MCF 10A (cell line): ENCODE results near the gene ABCC2. TPM values are rescaled to one million over a fixed set of nuclear protein-coding genes. Genes with fewer than 3 reads are reported as not detected.

Source experiments
- BruUV-seq: library from RNA; stranded (reverse); fragments of 400-500 nt; replicated peaks from 2 replicates; lab custom pipeline; 2021; lab: Mats Ljungman, UMichigan
- CTCF ChIA-PET: fragments of 300-600 bp; sonication (Branson Sonifier 250); formaldehyde crosslinking; extraction: SDS; loops from one replicate; lab custom pipeline; 2021; ENCODE audit warnings: antibody characterized with exemption, inconsistent platforms; lab: Yijun Ruan, JAX
- POLR2A ChIA-PET: fragments of 300-600, 350-650 bp; sonication (Branson Sonifier 250); formaldehyde crosslinking; extraction: SDS; loops from one replicate; lab custom pipeline; 2020; ENCODE audit warnings: antibody characterized with exemption, inconsistent platforms; lab: Yijun Ruan, JAX
- DNase-seq: peaks from one replicate; pipeline ENCODE4 v3.0.0-alpha.2; 2018; ENCODE audit not compliant: unreplicated experiment
- H3K27ac Mint-ChIP-seq: one replicate; pipeline ENCODE4 v1.8.0; 2022; ENCODE audit warnings: mild to moderate bottlenecking, low read depth, mixed read lengths; ENCODE audit not compliant: unreplicated experiment
- H3K27me3 Mint-ChIP-seq: one replicate; pipeline ENCODE4 v1.8.0; 2022; ENCODE audit warnings: mixed read lengths; ENCODE audit not compliant: insufficient read depth, unreplicated experiment
- H3K36me3 Mint-ChIP-seq: one replicate; pipeline ENCODE4 v1.8.0; 2022; ENCODE audit warnings: mild to moderate bottlenecking, moderate library complexity, mixed read lengths; ENCODE audit not compliant: insufficient read depth, unreplicated experiment
- H3K4me1 Mint-ChIP-seq: one replicate; pipeline ENCODE4 v1.8.0; 2022; ENCODE audit warnings: mixed read lengths; ENCODE audit not compliant: insufficient read depth, unreplicated experiment
- H3K4me3 Mint-ChIP-seq: one replicate; pipeline ENCODE4 v1.8.0; 2022; ENCODE audit warnings: mild to moderate bottlenecking, moderate library complexity, mixed read lengths; ENCODE audit not compliant: unreplicated experiment
- H3K9me3 Mint-ChIP-seq: one replicate; pipeline ENCODE4 v1.8.0; 2022; ENCODE audit warnings: mixed read lengths; ENCODE audit not compliant: unreplicated experiment
- CTCF ChIP-seq: fragments of 200-600 bp; IDR thresholded peaks from one replicate; pipeline ENCODE4 v1.8.0; 2022; ENCODE audit warnings: antibody characterized with exemption, mild to moderate bottlenecking; ENCODE audit not compliant: unreplicated experiment
- intact Hi-C: fragments of 100-400 bp; cut with micrococcal nuclease; formaldehyde crosslinking; loops from 2 replicates; pipeline ENCODE4 v1.14.1; 2022
- total RNA-seq: library from RNA; stranded (reverse); gene quantifications from 2 replicates; pipeline ENCODE4 v1.2.3, GENCODE V29; 2022

Gene ABCC2
- total RNA-seq, 1 experiment from 2014 or later, result 6.3 TPM

DNA sequence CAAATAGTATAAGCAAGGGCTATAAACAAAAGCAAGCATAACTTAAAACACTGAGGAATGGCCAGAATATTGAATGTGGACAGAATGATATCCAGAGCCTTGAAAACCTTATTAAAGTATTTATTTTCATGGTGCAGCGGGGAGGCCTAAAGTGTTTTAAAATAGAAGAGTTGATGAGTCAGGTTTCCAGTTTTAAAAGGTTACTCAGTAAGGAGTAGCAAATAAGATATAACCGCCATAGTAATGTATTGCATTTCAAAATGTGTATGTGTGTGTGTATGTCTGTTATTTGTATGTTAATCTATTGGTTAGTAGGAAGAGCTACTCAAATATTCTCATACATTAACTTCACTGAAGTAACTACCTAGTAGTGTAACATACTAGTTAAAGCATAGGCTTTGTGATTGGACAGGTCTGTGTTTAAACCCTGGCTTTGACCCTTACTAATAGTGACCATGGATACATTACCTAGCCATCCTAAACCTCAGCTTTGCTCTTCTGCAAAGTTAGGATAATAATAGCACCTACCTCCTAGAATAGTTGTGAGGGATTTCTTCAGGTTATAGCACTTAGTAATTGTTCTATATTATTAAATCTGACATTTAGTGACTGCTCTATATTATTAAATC lies 33.5 kb upstream of the ABCC2 start:
- POLR2A ChIA-PET, result interaction anchor here (0.9 to 6.4 kb wide), 3 partner anchors 9 to 16 kb away, joined by 4 to 36 read pairs (median 5); partner anchors contain the start of genes COX15 and CUTC
- Mint-ChIP-seq H3K27ac (no peak overlapping the region), H3K9me3 (no peaks in the 10 kb centered on the region), H3K4me1 (peaks cover 5% of the 10 kb centered on the region), H3K36me3 (peaks cover 69% of the 10 kb centered on the region), H3K4me3 (no peak overlapping the region), H3K27me3 (no peaks in the 10 kb centered on the region)
- CTCF ChIA-PET, result no interaction called here
- intact Hi-C loops, result no loop called here
- DNase-seq, result no peak
- BruUV-seq, result no TSS peak
- no peak for TF ChIP-seq CTCF

DNA sequence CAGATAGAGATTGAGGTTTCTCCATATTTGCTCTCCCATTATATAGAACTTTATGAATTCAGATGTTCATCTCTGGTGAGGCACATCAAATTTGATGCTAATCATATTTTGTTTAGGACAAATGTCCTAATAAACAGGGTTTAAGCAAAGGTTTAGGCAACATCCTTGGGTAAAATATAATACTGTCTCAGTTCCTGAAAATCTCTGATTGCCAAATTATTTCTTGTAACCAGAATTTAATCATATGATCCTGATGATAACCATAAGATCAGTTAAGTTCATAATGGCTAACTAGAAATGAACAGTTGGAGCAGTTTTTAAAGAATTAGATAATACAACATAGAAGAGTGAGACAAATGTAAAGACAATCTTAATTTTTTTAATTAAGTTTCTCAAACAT lies 31.8 kb upstream of the ABCC2 start:
- TF ChIP-seq CTCF, result no peak
- H3K4me1 Mint-ChIP-seq, result peaks cover 5% of the 10 kb centered on the region
- intact Hi-C loops, result no loop called here
- H3K36me3 Mint-ChIP-seq, result peaks cover 73% of the 10 kb centered on the region
- no peak for DNase-seq
- H3K9me3 Mint-ChIP-seq, result no peaks in the 10 kb centered on the region
- BruUV-seq, result no TSS peak
- H3K27me3 Mint-ChIP-seq, result no peaks in the 10 kb centered on the region
- POLR2A ChIA-PET, result interaction anchor here (6.4 kb wide), 1 partner anchor 18 kb away, joined by 36 read pairs; the partner anchor contains the start of genes COX15 and CUTC
- CTCF ChIA-PET, result no interaction called here
- H3K27ac Mint-ChIP-seq, result no peak overlapping the region
- no peak overlapping the region for H3K4me3 Mint-ChIP-seq

GRCh38 chr10:99754670-99755069 lies 27.8 kb upstream of the ABCC2 start:
- no peaks in the 10 kb centered on the region for H3K9me3 Mint-ChIP-seq
- DNase-seq, result no peak
- no peak overlapping the region for H3K4me3 Mint-ChIP-seq
- no peaks in the 10 kb centered on the region for H3K27me3 Mint-ChIP-seq
- H3K27ac Mint-ChIP-seq, result no peak overlapping the region
- intact Hi-C loops, result no loop called here
- POLR2A ChIA-PET, result interaction anchor here (6.4 kb wide), 1 partner anchor 22 kb away, joined by 36 read pairs; the partner anchor contains the start of genes COX15 and CUTC
- H3K36me3 Mint-ChIP-seq, result peaks cover 88% of the 10 kb centered on the region
- no peak for TF ChIP-seq CTCF
- CTCF ChIA-PET, result interaction anchor here (0.9 kb wide), 1 partner anchor 44 kb away, joined by 3 read pairs; no protein-coding TSS in a partner anchor
- no TSS peak for BruUV-seq
- H3K4me1 Mint-ChIP-seq, result no peaks in the 10 kb centered on the region

DNA sequence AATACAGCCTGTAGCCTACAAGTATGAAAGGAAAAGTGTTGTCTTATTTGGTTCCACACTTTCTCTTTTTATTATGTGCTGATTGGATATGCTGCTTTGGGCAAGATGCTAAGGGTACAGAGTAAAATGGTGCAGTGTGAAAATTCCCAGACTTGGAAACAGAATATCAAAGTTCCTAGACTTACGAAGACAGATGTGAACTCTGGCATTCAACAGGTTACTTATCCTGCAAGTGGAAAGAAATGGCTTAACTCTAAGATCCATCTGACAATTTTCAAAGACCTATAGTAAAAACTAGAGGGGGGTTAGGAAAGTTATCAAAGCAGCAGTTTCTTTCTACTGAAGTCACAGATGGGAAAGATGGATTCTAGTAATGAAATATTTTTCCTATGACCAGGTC lies 26.3 kb upstream of the ABCC2 start:
- Mint-ChIP-seq H3K36me3 (peaks cover 87% of the 10 kb centered on the region), H3K27me3 (no peaks in the 10 kb centered on the region), H3K4me1 (peaks cover 5% of the 10 kb centered on the region), H3K4me3 (no peak overlapping the region), H3K27ac (no peak overlapping the region), H3K9me3 (no peaks in the 10 kb centered on the region)
- CTCF ChIA-PET, result no interaction called here
- intact Hi-C loops, result no loop called here
- no peak for TF ChIP-seq CTCF
- DNase-seq, result no peak
- no TSS peak for BruUV-seq
- POLR2A ChIA-PET, result no interaction called here
